GM23338 (cell line): ENCODE measurements around the gene CNTN1. TPM values are rescaled to one million over a fixed set of nuclear protein-coding genes. Genes with fewer than 3 reads are reported as not detected.
A peak's percentile ranks its signal among the peaks of the same experiment; 100 is the strongest.

Experiments used
- ATAC-seq: fragments of 200-7000 bp; cut with Tn5 transposase; 3 replicates; pipeline ENCODE4 v1.9.1; 2020
- DNase-seq: peaks from one replicate; pipeline ENCODE4 v3.0.0-alpha.2; 2015; ENCODE audit warnings: low spot score
- H2AFZ ChIP-seq: fragments of 200-600 bp; sonication (generic); 2 replicates; pipeline ENCODE4 v1.8.0; 2016; ENCODE audit warnings: antibody characterized with exemption, mild to moderate bottlenecking, moderate library complexity
- H3F3A ChIP-seq: fragments of 200-600 bp; sonication (generic); replicated peaks from 2 replicates; pipeline ENCODE4 v1.8.0; 2017; ENCODE audit warnings: antibody characterized with exemption, mixed run types, low read depth
- H3K27ac ChIP-seq: fragments of 200-600 bp; sonication (generic); 2 replicates; pipeline ENCODE4 v1.6.1; 2016; ENCODE audit warnings: low read depth
- H3K27me3 ChIP-seq: fragments of 200-600 bp; sonication (generic); 2 replicates; pipeline ENCODE4 v1.8.0; 2016; ENCODE audit warnings: mild to moderate bottlenecking, mixed run types, moderate library complexity; ENCODE audit not compliant: insufficient read depth
- H3K36me3 ChIP-seq: fragments of 200-600 bp; sonication (generic); 2 replicates; pipeline ENCODE4 v1.8.0; 2016; ENCODE audit warnings: mild to moderate bottlenecking; ENCODE audit not compliant: insufficient read depth
- H3K4me1 ChIP-seq: fragments of 200-600 bp; sonication (generic); 2 replicates; pipeline ENCODE4 v1.8.0; 2016; ENCODE audit warnings: mild to moderate bottlenecking, moderate library complexity; ENCODE audit not compliant: insufficient read depth
- H3K4me2 ChIP-seq: fragments of 200-600 bp; sonication (generic); 2 replicates; pipeline ENCODE4 v1.7.1; 2017; ENCODE audit warnings: mixed run types
- H3K4me3 ChIP-seq: fragments of 200-600 bp; sonication (generic); 2 replicates; pipeline ENCODE4 v1.6.1; 2016; ENCODE audit warnings: mixed run types
- H3K79me2 ChIP-seq: fragments of 200-600 bp; sonication (generic); replicated peaks from 2 replicates; pipeline ENCODE4 v1.8.0; 2017; ENCODE audit warnings: mild to moderate bottlenecking; ENCODE audit not compliant: insufficient read depth
- H3K9me2 ChIP-seq: fragments of 200-600 bp; sonication (generic); 2 replicates; pipeline ENCODE4 v1.8.0; 2017; ENCODE audit not compliant: insufficient read depth
- H4K20me1 ChIP-seq: fragments of 200-600 bp; sonication (generic); replicated peaks from 2 replicates; pipeline ENCODE4 v1.8.0; 2017; ENCODE audit warnings: mild to moderate bottlenecking; ENCODE audit not compliant: insufficient read depth
- H3K27ac Mint-ChIP-seq: 2 replicates; pipeline ENCODE4 v1.8.0; 2020; ENCODE audit warnings: inconsistent platforms, mild to moderate bottlenecking, moderate library complexity, mixed read lengths
- H3K27me3 Mint-ChIP-seq: 3 replicates; pipeline ENCODE4 v1.8.0; 2022; ENCODE audit warnings: low read depth, mild to moderate bottlenecking, moderate library complexity, mixed read lengths, inconsistent platforms; ENCODE audit not compliant: insufficient read depth, poor library complexity
- H3K36me3 Mint-ChIP-seq: 3 replicates; pipeline ENCODE4 v1.8.0; 2021; ENCODE audit warnings: low read depth, mild to moderate bottlenecking, inconsistent platforms, moderate library complexity, mixed read lengths
- H3K4me1 Mint-ChIP-seq: 3 replicates; pipeline ENCODE4 v1.8.0; 2020; ENCODE audit warnings: mild to moderate bottlenecking, inconsistent platforms, mixed read lengths
- H3K4me3 Mint-ChIP-seq: 3 replicates; pipeline ENCODE4 v1.8.0; 2021; ENCODE audit warnings: moderate library complexity, mild to moderate bottlenecking, inconsistent platforms, mixed read lengths
- H3K9me3 Mint-ChIP-seq: 3 replicates; pipeline ENCODE4 v1.8.0; 2020; ENCODE audit warnings: moderate library complexity, mild to moderate bottlenecking, inconsistent platforms, mixed read lengths
- CREB1 ChIP-seq: fragments of 250-450 bp; sonication (Bioruptor Pico); IDR thresholded peaks from 2 replicates; pipeline ENCODE4 v1.5.0; 2020; ENCODE audit warnings: low read depth, mild to moderate bottlenecking, moderate library complexity
- EZH2 ChIP-seq: fragments of 200-600 bp; sonication (generic); IDR thresholded peaks from one replicate; pipeline ENCODE4 v1.8.0; 2017; ENCODE audit warnings: antibody characterized with exemption, mild to moderate bottlenecking, low read depth; ENCODE audit not compliant: unreplicated experiment
- EZH2phosphoT487 ChIP-seq: fragments of 200-600 bp; sonication (generic); IDR thresholded peaks from one replicate; pipeline ENCODE4 v1.8.1; 2018; ENCODE audit warnings: antibody characterized with exemption; ENCODE audit not compliant: unreplicated experiment
- JUNB ChIP-seq: IDR thresholded peaks from one replicate; pipeline ENCODE4 v1.6.1; 2016; ENCODE audit warnings: antibody characterized with exemption; ENCODE audit not compliant: unreplicated experiment
- NANOG ChIP-seq: IDR thresholded peaks from 2 replicates; pipeline ENCODE4 v1.6.1; 2016; ENCODE audit warnings: antibody characterized with exemption, borderline replicate concordance
- POLR2AphosphoS5 ChIP-seq: IDR thresholded peaks from 2 replicates; pipeline ENCODE4 v1.6.1; 2016; ENCODE audit warnings: antibody characterized with exemption, low read depth
- STAT1 ChIP-seq: IDR thresholded peaks from one replicate; pipeline ENCODE4 v1.6.1; 2016; ENCODE audit warnings: antibody characterized with exemption; ENCODE audit not compliant: unreplicated experiment
- ZNF114 ChIP-seq: fragments of 250-450 bp; sonication (Bioruptor Pico); IDR thresholded peaks from 2 replicates; pipeline ENCODE4 v1.5.0; 2020; ENCODE audit warnings: mild to moderate bottlenecking, moderate library complexity
- ZNF331 ChIP-seq: fragments of 250-450 bp; sonication (Bioruptor Pico); IDR thresholded peaks from 2 replicates; pipeline ENCODE4 v1.5.0; 2020; ENCODE audit warnings: low read depth, mild to moderate bottlenecking, moderate library complexity
- polyA plus RNA-seq: library from polyadenylated mRNA; unstranded; fragments of >200 nt; fragmentation: Nextera tagmentation; extraction: Ambion mirVana; gene quantifications from 2 replicates; pipeline ENCODE4 v1.2.1, GENCODE V29; 2016
- total RNA-seq: library from RNA; depleted of rRNA; stranded (reverse); fragments of >200 nt; shearing (Covaris generic); gene quantifications from 2 replicates; pipeline ENCODE4 v1.2.3, GENCODE V29; 2014
- TF ChIP-seq, protein P1 (sequence below): IDR thresholded peaks from 2 replicates; pipeline ENCODE4 v1.6.1; 2016; ENCODE audit warnings: antibody characterized with exemption
- TF ChIP-seq, protein P2 (sequence below): IDR thresholded peaks from one replicate; pipeline ENCODE4 v1.6.1; 2018; ENCODE audit warnings: antibody characterized with exemption; ENCODE audit not compliant: unreplicated experiment
- TF ChIP-seq, protein P3 (sequence below), 2 experiments: fragments of 200-600 bp in 1 of 2; sonication (generic) in 1 of 2; conservative IDR thresholded peaks; 2 replicates each; pipeline versions ENCODE4 v1.5.1 to v1.6.1; 2016 to 2017; ENCODE audit warnings: antibody characterized with exemption in 2 of 2, low read depth in 2 of 2, mild to moderate bottlenecking in 2 of 2, moderate library complexity in 1 of 2
- TF ChIP-seq, protein P4 (sequence below): fragments of 250-450 bp; sonication (Bioruptor Pico); IDR thresholded peaks from 2 replicates; pipeline ENCODE4 v1.5.0; 2020; ENCODE audit warnings: mild to moderate bottlenecking, moderate library complexity

The CNTN1 gene
- total and polyA plus RNA-seq, 2 experiments from 2014 or later: 5.0 to 27.0 TPM

DNA sequence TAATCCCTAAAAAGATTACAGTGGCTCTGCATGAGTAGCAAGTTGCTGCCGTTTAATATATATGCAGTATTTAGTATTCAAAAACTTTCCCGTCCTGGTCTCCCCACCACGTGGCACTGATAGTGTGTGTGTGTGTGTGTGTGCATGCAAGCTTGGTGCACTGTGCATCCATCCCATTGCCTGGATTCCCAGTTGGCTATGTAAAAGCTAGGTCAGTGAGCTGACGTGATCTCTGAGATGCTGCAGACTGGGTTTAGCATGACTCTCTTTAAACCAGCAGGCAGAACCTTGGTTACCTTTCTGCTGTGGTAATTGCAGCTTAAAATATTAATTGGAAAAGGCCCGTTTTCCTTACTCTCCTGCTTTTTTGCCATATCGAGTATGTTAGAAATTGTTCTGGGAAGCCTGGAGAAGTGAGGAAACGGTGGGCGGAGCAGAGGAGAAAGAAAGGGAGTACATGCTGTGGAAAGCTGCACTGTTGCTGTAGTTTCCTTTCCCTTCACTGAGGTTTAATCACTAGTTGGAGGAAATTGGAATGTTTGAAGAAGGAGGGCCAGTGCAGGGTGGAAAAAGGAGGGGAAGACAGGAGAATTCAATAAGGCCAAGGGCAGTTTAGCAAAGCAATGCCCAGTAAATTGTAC is 4.0 kb upstream of the CNTN1 start:
- Histone ChIP-seq H3K4me2 (no peak overlapping the region), H3K4me1 (peaks cover 7% of the 10 kb centered on the region; the same call in 1 of the 2 replicates), H4K20me1 (no peaks in the 10 kb centered on the region), H3K9me2 (no peaks in the 10 kb centered on the region), H3K27me3 (no peaks in the 10 kb centered on the region), H3K36me3 (no peaks in the 10 kb centered on the region), H3K4me3 (no peak overlapping the region), H3F3A (no peaks in the 10 kb centered on the region; the same call in 1 of the 2 replicates), H3K27ac (no peak overlapping the region), H3K79me2 (no peaks in the 10 kb centered on the region), H2AFZ (peak overlapping the region; percentile 73)
- H3K4me1 Mint-ChIP-seq: peaks cover 6% of the 10 kb centered on the region
- H3K36me3 Mint-ChIP-seq: no peaks in the 10 kb centered on the region
- H3K27ac Mint-ChIP-seq: no peak overlapping the region
- no peaks in the 10 kb centered on the region for H3K9me3 Mint-ChIP-seq
- TF ChIP-seq, protein P1, sequence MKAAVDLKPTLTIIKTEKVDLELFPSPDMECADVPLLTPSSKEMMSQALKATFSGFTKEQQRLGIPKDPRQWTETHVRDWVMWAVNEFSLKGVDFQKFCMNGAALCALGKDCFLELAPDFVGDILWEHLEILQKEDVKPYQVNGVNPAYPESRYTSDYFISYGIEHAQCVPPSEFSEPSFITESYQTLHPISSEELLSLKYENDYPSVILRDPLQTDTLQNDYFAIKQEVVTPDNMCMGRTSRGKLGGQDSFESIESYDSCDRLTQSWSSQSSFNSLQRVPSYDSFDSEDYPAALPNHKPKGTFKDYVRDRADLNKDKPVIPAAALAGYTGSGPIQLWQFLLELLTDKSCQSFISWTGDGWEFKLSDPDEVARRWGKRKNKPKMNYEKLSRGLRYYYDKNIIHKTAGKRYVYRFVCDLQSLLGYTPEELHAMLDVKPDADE: no peak
- TF ChIP-seq EZH2 (no peak), STAT1 (no peak), ZNF114 (CRISPR knock-in tag) (no peak), NANOG (no peak), CREB1 (CRISPR knock-in tag) (no peak), ZNF331 (CRISPR knock-in tag) (no peak), POLR2AphosphoS5 (no peak), JUNB (no peak), EZH2phosphoT487 (no peak)
- TF ChIP-seq, protein P2, sequence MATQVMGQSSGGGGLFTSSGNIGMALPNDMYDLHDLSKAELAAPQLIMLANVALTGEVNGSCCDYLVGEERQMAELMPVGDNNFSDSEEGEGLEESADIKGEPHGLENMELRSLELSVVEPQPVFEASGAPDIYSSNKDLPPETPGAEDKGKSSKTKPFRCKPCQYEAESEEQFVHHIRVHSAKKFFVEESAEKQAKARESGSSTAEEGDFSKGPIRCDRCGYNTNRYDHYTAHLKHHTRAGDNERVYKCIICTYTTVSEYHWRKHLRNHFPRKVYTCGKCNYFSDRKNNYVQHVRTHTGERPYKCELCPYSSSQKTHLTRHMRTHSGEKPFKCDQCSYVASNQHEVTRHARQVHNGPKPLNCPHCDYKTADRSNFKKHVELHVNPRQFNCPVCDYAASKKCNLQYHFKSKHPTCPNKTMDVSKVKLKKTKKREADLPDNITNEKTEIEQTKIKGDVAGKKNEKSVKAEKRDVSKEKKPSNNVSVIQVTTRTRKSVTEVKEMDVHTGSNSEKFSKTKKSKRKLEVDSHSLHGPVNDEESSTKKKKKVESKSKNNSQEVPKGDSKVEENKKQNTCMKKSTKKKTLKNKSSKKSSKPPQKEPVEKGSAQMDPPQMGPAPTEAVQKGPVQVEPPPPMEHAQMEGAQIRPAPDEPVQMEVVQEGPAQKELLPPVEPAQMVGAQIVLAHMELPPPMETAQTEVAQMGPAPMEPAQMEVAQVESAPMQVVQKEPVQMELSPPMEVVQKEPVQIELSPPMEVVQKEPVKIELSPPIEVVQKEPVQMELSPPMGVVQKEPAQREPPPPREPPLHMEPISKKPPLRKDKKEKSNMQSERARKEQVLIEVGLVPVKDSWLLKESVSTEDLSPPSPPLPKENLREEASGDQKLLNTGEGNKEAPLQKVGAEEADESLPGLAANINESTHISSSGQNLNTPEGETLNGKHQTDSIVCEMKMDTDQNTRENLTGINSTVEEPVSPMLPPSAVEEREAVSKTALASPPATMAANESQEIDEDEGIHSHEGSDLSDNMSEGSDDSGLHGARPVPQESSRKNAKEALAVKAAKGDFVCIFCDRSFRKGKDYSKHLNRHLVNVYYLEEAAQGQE: no peak
- TF ChIP-seq, protein P3, sequence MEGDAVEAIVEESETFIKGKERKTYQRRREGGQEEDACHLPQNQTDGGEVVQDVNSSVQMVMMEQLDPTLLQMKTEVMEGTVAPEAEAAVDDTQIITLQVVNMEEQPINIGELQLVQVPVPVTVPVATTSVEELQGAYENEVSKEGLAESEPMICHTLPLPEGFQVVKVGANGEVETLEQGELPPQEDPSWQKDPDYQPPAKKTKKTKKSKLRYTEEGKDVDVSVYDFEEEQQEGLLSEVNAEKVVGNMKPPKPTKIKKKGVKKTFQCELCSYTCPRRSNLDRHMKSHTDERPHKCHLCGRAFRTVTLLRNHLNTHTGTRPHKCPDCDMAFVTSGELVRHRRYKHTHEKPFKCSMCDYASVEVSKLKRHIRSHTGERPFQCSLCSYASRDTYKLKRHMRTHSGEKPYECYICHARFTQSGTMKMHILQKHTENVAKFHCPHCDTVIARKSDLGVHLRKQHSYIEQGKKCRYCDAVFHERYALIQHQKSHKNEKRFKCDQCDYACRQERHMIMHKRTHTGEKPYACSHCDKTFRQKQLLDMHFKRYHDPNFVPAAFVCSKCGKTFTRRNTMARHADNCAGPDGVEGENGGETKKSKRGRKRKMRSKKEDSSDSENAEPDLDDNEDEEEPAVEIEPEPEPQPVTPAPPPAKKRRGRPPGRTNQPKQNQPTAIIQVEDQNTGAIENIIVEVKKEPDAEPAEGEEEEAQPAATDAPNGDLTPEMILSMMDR (conservative IDR thresholded peaks at IDR 0.05; ENCODE audit: low read depth in 2 of 2): no peak
- TF ChIP-seq, protein P4, sequence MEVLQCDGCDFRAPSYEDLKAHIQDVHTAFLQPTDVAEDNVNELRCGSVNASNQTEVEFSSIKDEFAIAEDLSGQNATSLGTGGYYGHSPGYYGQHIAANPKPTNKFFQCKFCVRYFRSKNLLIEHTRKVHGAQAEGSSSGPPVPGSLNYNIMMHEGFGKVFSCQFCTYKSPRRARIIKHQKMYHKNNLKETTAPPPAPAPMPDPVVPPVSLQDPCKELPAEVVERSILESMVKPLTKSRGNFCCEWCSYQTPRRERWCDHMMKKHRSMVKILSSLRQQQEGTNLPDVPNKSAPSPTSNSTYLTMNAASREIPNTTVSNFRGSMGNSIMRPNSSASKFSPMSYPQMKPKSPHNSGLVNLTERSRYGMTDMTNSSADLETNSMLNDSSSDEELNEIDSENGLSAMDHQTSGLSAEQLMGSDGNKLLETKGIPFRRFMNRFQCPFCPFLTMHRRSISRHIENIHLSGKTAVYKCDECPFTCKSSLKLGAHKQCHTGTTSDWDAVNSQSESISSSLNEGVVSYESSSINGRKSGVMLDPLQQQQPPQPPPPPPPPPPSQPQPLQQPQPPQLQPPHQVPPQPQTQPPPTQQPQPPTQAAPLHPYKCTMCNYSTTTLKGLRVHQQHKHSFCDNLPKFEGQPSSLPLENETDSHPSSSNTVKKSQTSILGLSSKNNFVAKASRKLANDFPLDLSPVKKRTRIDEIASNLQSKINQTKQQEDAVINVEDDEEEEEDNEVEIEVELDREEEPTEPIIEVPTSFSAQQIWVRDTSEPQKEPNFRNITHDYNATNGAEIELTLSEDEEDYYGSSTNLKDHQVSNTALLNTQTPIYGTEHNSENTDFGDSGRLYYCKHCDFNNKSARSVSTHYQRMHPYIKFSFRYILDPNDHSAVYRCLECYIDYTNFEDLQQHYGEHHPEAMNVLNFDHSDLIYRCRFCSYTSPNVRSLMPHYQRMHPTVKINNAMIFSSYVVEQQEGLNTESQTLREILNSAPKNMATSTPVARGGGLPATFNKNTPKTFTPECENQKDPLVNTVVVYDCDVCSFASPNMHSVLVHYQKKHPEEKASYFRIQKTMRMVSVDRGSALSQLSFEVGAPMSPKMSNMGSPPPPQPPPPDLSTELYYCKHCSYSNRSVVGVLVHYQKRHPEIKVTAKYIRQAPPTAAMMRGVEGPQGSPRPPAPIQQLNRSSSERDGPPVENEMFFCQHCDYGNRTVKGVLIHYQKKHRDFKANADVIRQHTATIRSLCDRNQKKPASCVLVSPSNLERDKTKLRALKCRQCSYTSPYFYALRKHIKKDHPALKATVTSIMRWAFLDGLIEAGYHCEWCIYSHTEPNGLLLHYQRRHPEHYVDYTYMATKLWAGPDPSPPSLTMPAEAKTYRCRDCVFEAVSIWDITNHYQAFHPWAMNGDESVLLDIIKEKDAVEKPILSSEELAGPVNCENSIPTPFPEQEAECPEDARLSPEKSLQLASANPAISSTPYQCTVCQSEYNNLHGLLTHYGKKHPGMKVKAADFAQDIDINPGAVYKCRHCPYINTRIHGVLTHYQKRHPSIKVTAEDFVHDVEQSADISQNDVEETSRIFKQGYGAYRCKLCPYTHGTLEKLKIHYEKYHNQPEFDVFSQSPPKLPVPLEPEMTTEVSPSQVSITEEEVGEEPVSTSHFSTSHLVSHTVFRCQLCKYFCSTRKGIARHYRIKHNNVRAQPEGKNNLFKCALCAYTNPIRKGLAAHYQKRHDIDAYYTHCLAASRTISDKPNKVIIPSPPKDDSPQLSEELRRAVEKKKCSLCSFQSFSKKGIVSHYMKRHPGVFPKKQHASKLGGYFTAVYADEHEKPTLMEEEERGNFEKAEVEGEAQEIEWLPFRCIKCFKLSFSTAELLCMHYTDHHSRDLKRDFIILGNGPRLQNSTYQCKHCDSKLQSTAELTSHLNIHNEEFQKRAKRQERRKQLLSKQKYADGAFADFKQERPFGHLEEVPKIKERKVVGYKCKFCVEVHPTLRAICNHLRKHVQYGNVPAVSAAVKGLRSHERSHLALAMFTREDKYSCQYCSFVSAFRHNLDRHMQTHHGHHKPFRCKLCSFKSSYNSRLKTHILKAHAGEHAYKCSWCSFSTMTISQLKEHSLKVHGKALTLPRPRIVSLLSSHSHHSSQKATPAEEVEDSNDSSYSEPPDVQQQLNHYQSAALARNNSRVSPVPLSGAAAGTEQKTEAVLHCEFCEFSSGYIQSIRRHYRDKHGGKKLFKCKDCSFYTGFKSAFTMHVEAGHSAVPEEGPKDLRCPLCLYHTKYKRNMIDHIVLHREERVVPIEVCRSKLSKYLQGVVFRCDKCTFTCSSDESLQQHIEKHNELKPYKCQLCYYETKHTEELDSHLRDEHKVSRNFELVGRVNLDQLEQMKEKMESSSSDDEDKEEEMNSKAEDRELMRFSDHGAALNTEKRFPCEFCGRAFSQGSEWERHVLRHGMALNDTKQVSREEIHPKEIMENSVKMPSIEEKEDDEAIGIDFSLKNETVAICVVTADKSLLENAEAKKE (CRISPR knock-in tag): no peak
- H3K4me3 Mint-ChIP-seq: no peak overlapping the region
- peaks cover 3% of the 10 kb centered on the region for H3K27me3 Mint-ChIP-seq
- no peak for ATAC-seq
- DNase-seq: no peak
